Measurements from ENCODE around the gene SRD5A1.

Gene SRD5A1

DNA sequence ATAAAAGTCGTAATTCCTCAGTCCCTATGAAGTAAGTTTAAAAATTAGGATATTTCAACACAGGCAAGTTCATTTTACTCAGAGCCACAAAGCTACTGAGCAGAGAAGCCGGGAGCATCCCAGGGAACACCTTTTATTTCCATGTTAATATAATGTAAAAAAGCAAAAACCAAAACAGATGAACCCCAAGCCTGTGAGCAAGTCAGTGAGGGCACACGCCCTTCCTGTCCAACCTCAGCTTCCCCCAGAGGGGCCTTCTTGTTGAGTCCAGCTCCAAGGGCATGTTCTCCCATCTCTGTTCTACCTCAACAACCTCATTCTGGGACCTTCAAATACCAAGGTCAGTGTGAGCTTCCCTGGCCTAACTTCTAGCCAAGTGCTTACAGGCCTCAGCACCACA, 25.2 kb upstream of the SRD5A1 start:
- Histone ChIP-seq H3K4me1 (ENCODE audit: control insufficient read depth in 1 of 2, insufficient read depth in 1 of 2, low read depth in 1 of 2, low read length in 1 of 2) (peaks cover 16 to 19% of the 10 kb centered on the region in 2 experiments), H3K36me3 (peaks cover 78% of the 10 kb centered on the region), H3K4me3 (ENCODE audit: low read depth in 1 of 2, low read length in 1 of 2) (no peak overlapping the region), H3K9me3 (no peaks in the 10 kb centered on the region), H3K27me3 (no peaks in the 10 kb centered on the region), H3K27ac (no peak overlapping the region)
- no peak for TF ChIP-seq CTCF (IDR thresholded peaks at IDR 0.05)

- H3K4me3 ChIP-seq (ENCODE audit: low read depth in 1 of 2, low read length in 1 of 2): no peak overlapping the region
- peaks cover 87% of the 10 kb centered on the region for H3K36me3 ChIP-seq
- H3K4me1 ChIP-seq (ENCODE audit: control insufficient read depth in 1 of 2, insufficient read depth in 1 of 2, low read depth in 1 of 2, low read length in 1 of 2): peaks cover 15 to 16% of the 10 kb centered on the region in 2 experiments
- TF ChIP-seq CTCF (IDR thresholded peaks at IDR 0.05): no peak
- H3K27ac ChIP-seq: no peak overlapping the region
- no peaks in the 10 kb centered on the region for H3K27me3 ChIP-seq
- H3K9me3 ChIP-seq: no peaks in the 10 kb centered on the region
Observed at GRCh38 chr5:6611334-6612256, 21.6 kb upstream of the SRD5A1 start.

GRCh38 chr5:6615034-6615815, 18.0 kb upstream of the SRD5A1 start:
- H3K36me3 ChIP-seq: peaks cover 91% of the 10 kb centered on the region
- H3K4me3 ChIP-seq (ENCODE audit: low read depth in 1 of 2, low read length in 1 of 2): no peak overlapping the region
- no peak for TF ChIP-seq CTCF (IDR thresholded peaks at IDR 0.05)
- peaks cover 4% of the 10 kb centered on the region in 2 experiments for H3K4me1 ChIP-seq (ENCODE audit: control insufficient read depth in 1 of 2, insufficient read depth in 1 of 2, low read depth in 1 of 2, low read length in 1 of 2)
- H3K27ac ChIP-seq: no peak overlapping the region
- H3K27me3 ChIP-seq: no peaks in the 10 kb centered on the region
- no peaks in the 10 kb centered on the region for H3K9me3 ChIP-seq

DNA sequence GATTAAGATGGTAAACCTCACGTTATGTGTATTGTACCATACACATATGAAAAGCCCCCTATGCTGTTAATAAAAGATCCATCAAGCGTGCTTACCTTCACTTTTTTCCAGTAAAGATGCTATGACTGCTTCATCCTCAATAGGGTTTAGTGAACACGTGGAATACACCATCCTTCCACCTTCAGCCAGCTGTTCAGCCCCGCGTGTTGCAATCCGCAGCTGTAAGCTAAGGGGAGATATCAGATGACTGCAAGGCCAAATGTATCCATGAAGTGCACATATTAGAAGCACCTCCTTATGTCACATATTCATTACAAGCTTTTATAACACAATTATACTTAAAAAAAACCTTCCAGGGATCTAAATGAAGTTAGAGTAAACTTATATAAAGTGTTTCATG, 16.6 kb upstream of the SRD5A1 start:
- no peaks in the 10 kb centered on the region for H3K27me3 ChIP-seq
- peaks cover 85% of the 10 kb centered on the region for H3K36me3 ChIP-seq
- no peak for TF ChIP-seq CTCF (IDR thresholded peaks at IDR 0.05)
- peaks cover 4% of the 10 kb centered on the region in 2 experiments for H3K4me1 ChIP-seq (ENCODE audit: control insufficient read depth in 1 of 2, insufficient read depth in 1 of 2, low read depth in 1 of 2, low read length in 1 of 2)
- no peak overlapping the region for H3K27ac ChIP-seq
- no peaks in the 10 kb centered on the region for H3K9me3 ChIP-seq
- H3K4me3 ChIP-seq (ENCODE audit: low read depth in 1 of 2, low read length in 1 of 2): no peak overlapping the region

DNA sequence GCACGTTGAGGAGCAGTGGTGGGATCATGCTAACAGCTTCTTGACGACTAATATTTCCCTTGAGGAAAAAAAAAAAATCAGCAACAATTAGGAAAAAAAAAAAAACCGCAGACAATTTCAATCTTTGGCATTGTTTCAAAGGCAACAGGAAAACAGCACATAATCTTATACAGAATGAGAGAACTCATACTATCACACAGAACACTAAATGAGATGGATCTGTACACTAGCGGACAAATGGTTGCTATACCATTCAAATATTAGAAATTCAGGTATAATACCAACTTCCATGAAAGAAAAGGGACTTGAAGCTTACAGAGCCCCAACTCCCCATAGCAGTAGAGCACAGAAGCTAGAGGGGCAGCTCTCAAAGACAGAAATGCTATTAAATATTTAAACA, 10.0 kb upstream of the SRD5A1 start:
- no peak for TF ChIP-seq CTCF (IDR thresholded peaks at IDR 0.05)
- Histone ChIP-seq H3K36me3 (peaks cover 53% of the 10 kb centered on the region), H3K27ac (no peak overlapping the region), H3K9me3 (no peaks in the 10 kb centered on the region), H3K4me3 (ENCODE audit: low read depth in 1 of 2, low read length in 1 of 2) (no peak overlapping the region), H3K27me3 (no peaks in the 10 kb centered on the region), H3K4me1 (ENCODE audit: control insufficient read depth in 1 of 2, insufficient read depth in 1 of 2, low read depth in 1 of 2, low read length in 1 of 2) (peaks cover under 1% of the 10 kb centered on the region in 2 experiments)
